Central memory CD8-positive, alpha-beta T cell (primary cell): ENCODE measurements around the gene TMA16.
"Not testable (repeated sequence)": the region's sequence is repeated elsewhere in the genome, so short reads cannot be mapped to it uniquely, and the experiment has no call there.

Source experiments
- ATAC-seq: fragments of 150-1000 bp; cut with Tn5 transposase; replicated peaks from 2 replicates; pipeline ENCODE4 v1.10.0; 2022; ENCODE audit warnings: mild to moderate bottlenecking, moderate FRiP score, moderate number of reproducible peaks; ENCODE audit not compliant: poor library complexity, severe bottlenecking; ENCODE audit errors: extremely low read depth
- DNase-seq, 2 donors: peaks; one replicate each; pipeline ENCODE4 v3.0.0; 2021; ENCODE audit warnings: low spot score in 2 of 2
- H3K27ac Mint-ChIP-seq: one replicate; pipeline ENCODE4 v1.8.0; 2022; ENCODE audit warnings: low read depth, mild to moderate bottlenecking, moderate library complexity, mixed read lengths
- H3K27me3 Mint-ChIP-seq: one replicate; pipeline ENCODE4 v1.8.0; 2022; ENCODE audit warnings: mixed read lengths
- H3K36me3 Mint-ChIP-seq: one replicate; pipeline ENCODE4 v1.8.0; 2022; ENCODE audit warnings: mild to moderate bottlenecking, moderate library complexity, mixed read lengths; ENCODE audit not compliant: insufficient read depth
- H3K4me1 Mint-ChIP-seq: one replicate; pipeline ENCODE4 v1.8.0; 2022; ENCODE audit warnings: mixed read lengths
- H3K4me3 Mint-ChIP-seq: one replicate; pipeline ENCODE4 v1.8.0; 2022; ENCODE audit warnings: mild to moderate bottlenecking, moderate library complexity, mixed read lengths
- H3K9me3 Mint-ChIP-seq: one replicate; pipeline ENCODE4 v1.8.0; 2022; ENCODE audit warnings: mixed read lengths

The TMA16 gene

DNA sequence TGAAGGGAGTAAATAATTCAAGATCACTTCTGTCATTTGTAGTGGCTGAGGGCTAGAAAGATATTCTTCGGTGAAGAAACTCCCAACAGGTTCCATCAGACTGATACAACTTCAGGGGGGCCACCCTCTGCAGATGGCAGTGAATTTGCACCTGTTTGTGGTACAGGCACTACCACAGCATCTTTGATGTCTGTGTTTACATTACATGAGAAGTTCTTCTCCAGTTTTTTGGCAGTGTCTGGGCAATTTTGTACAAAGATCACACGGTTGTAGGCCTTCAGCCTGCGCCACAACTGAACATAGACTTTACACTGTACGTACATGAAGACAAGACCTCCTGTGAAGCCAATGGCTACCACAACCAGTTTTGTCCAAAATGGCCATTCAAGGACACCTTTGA is 34.2 kb downstream of the TMA16 start:
- H3K4me3 Mint-ChIP-seq = no peak overlapping the region
- no peak overlapping the region for H3K27ac Mint-ChIP-seq
- peaks cover 13% of the 10 kb centered on the region for H3K36me3 Mint-ChIP-seq
- DNase-seq (no peak), ATAC-seq (no peak)
- no peaks in the 10 kb centered on the region for H3K4me1 Mint-ChIP-seq
- no peaks in the 10 kb centered on the region for H3K27me3 Mint-ChIP-seq
- no peaks in the 10 kb centered on the region for H3K9me3 Mint-ChIP-seq

GRCh38 chr4:163534056-163534455 is 39.6 kb downstream of the TMA16 start:
- Mint-ChIP-seq H3K4me1 (no peaks in the 10 kb centered on the region), H3K4me3 (no peak overlapping the region), H3K27me3 (no peaks in the 10 kb centered on the region), H3K36me3 (peaks cover 6% of the 10 kb centered on the region), H3K9me3 (no peaks in the 10 kb centered on the region), H3K27ac (no peak overlapping the region)
- DNase-seq (no peak), ATAC-seq (no peak)

DNA sequence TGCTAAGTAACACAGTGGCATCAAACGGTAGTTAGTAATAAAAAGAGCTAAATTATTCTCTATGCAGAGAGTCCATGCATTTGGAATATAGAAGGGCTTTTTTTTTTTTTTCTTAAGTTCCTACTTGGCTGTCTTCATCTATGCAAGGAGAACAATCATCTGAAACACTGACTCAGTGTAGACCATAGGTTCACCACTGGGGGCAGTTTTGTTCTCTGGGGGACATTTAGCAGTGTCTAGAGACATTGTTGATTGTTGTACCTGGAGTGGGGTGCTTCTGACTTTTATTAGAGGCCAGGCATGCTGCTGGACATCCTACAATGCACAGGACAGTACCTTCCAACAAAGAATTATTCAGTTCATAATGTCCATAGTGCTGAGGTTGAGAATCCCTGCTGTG is 41.2 kb downstream of the TMA16 start:
- Mint-ChIP-seq H3K4me1 (no peaks in the 10 kb centered on the region), H3K9me3 (no peaks in the 10 kb centered on the region), H3K36me3 (peaks cover 1% of the 10 kb centered on the region), H3K4me3 (no peak overlapping the region), H3K27me3 (no peaks in the 10 kb centered on the region), H3K27ac (no peak overlapping the region)
- no peak for ATAC-seq
- no peak for DNase-seq

- H3K4me1 Mint-ChIP-seq = no peaks in the 10 kb centered on the region
- DNase-seq (no peak), ATAC-seq (no peak)
- H3K27me3 Mint-ChIP-seq = no peaks in the 10 kb centered on the region
- peaks cover 1% of the 10 kb centered on the region for H3K36me3 Mint-ChIP-seq
- no peak overlapping the region for H3K27ac Mint-ChIP-seq
- H3K9me3 Mint-ChIP-seq = no peaks in the 10 kb centered on the region
- H3K4me3 Mint-ChIP-seq = no peak overlapping the region
These were observed 41.6 kb downstream of the TMA16 start for GRCh38 chr4:163536091-163536490.

DNA sequence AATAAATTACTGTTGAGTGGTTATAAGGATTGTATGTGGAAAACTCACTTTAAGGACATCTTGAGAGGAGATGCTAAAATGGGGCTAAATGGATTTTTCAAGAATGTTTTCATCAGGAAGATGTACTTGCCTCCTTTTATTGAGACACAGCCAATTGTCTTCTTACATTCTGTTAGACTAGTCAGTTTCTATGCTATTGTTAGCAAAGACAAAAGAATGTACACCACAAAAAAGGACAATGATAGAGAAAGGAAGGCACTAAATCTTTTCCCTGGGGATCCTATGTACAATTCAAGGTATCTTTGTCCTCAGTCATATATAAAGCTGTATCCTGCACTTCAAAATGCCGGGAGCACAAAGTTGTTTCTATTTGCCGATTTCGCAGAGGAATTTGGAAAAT is 42.6 kb downstream of the TMA16 start:
- DNase-seq = no peak
- Mint-ChIP-seq H3K36me3 (peaks cover 1% of the 10 kb centered on the region), H3K27me3 (no peaks in the 10 kb centered on the region), H3K9me3 (no peaks in the 10 kb centered on the region), H3K4me3 (no peak overlapping the region), H3K27ac (no peak overlapping the region), H3K4me1 (no peaks in the 10 kb centered on the region)
- no peak for ATAC-seq

DNA sequence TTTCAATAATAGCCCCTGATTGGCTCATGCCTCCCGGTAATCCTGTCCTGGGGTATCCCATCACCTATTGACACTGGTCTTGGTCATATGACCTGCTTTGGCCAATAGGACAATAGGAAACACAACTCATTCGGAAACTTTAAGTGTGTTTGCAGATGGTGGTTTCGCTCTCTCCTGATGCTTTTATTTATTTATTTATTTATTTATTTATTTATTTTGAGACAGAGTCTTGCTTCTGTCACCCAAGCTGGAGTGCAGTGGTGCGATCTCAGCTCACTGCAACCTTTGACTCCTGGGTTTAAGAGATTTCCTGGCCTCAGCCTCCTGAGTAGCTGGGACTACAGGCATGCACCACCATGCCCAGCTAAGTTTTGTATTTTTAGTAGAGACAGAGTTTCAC is 44.3 kb downstream of the TMA16 start:
- not testable (repeated sequence) for H3K36me3 Mint-ChIP-seq, H3K27me3 Mint-ChIP-seq, H3K4me1 Mint-ChIP-seq, H3K4me3 Mint-ChIP-seq, H3K9me3 Mint-ChIP-seq, DNase-seq, H3K27ac Mint-ChIP-seq, ATAC-seq

DNA sequence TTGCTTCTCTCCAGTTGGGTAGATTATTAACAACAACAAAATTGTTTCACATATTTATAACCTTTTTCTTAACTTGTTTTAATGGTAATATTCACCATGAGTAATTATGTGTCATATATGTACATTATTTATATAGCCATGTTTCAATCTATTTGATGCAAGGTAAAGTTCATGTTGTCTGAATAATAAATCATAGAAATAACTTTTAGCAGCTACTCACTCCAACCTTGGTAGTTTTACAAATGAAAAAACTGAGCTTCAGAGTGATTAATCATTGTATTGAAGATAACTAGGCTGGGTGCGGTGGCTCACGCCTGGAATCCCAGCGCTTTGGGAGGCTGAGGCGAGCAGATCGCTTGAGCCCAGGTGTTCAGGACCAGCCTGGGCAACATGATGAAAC is 46.0 kb downstream of the TMA16 start:
- Mint-ChIP-seq H3K27ac (no peak overlapping the region), H3K4me1 (no peaks in the 10 kb centered on the region), H3K9me3 (no peaks in the 10 kb centered on the region), H3K4me3 (no peak overlapping the region), H3K27me3 (no peaks in the 10 kb centered on the region), H3K36me3 (no peaks in the 10 kb centered on the region)
- ATAC-seq = no peak
- no peak for DNase-seq

DNA sequence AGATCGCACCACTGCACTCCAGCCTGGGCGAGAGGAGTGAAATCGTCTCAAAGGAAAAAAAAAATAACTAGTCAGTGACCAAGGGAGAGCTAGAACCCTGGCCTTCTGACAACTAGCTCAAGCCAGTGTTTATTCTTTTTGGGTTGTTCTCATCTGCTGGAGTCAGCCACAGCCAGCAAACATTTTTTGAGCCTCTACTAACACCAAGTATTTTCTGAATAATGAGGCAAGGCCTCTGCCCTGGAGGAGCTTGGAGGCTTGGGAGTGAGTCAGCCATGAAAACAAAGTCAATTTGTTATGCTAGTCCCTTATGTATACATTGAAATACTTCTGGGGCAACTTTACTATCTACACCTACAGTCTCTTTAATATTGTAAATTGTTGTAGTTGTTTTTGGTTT is 46.5 kb downstream of the TMA16 start:
- Mint-ChIP-seq H3K27ac (no peak overlapping the region), H3K4me1 (no peaks in the 10 kb centered on the region), H3K27me3 (no peaks in the 10 kb centered on the region), H3K4me3 (no peak overlapping the region), H3K36me3 (no peaks in the 10 kb centered on the region), H3K9me3 (no peaks in the 10 kb centered on the region)
- no peak for DNase-seq
- no peak for ATAC-seq

DNA sequence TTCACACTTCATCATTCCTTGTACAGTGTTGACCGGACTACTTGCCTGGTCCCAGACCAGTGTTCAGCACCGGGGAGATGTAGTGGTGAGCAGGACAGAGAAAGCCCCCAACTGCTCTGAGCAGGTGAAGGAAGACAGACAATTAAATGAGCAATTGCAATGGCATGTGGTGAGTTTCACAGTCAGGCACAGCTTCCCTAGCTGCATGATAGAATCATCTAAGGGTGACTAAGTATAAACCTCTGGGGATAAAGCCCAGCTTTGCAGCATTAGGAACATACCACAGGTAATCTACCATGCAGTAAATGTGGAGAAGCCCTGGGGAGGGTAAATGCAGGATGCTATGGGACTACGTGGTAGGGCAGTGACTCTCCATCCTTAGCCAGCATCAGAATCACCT is 47.8 kb downstream of the TMA16 start:
- Mint-ChIP-seq H3K27ac (no peak overlapping the region), H3K4me3 (no peak overlapping the region), H3K4me1 (no peaks in the 10 kb centered on the region), H3K36me3 (peaks cover 1% of the 10 kb centered on the region), H3K27me3 (no peaks in the 10 kb centered on the region), H3K9me3 (no peaks in the 10 kb centered on the region)
- ATAC-seq = no peak
- no peak for DNase-seq

DNA sequence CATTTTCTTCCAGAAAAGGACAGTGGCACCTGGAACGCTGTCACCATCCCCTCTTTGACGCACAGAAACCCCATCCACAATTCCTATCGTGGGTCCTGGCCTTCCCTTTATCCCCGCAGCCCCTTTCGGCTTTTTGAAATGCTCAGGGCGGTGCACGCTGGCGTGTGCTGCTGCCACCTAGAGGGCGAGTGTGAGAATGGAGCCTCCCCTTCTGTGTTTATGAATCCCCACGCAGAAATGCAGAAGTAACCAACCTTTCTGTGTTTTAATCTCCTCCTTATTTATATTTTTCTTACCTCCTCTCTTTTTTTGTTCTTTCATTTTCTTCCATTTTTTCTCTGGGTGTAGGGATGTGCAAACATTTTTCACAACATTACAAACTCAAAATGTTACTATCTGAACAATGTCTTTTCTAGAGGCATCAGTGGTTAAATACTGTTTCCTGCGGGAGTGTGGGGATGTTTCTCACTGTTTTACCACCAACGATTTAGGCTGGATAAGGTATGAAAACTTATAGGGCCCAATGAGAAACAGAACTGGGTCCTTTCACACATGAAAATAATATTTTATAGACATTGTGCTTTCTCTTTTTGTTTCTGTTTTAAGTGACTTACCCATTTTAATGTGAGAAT is 50.0 kb downstream of the TMA16 start:
- no peak overlapping the region for H3K27ac Mint-ChIP-seq
- ATAC-seq (peak; percentile 79), DNase-seq (peak in 1 of 2 donors; percentile 25)
- H3K27me3 Mint-ChIP-seq = no peaks in the 10 kb centered on the region
- H3K9me3 Mint-ChIP-seq = no peaks in the 10 kb centered on the region
- H3K36me3 Mint-ChIP-seq = peaks cover 2% of the 10 kb centered on the region
- H3K4me1 Mint-ChIP-seq = no peaks in the 10 kb centered on the region
- H3K4me3 Mint-ChIP-seq = no peak overlapping the region

GRCh38 chr4:163548481-163549243 is 54.2 kb downstream of the TMA16 start:
- Mint-ChIP-seq H3K36me3 (peaks cover 2% of the 10 kb centered on the region), H3K27ac (no peak overlapping the region), H3K4me1 (peaks cover 4% of the 10 kb centered on the region), H3K4me3 (no peak overlapping the region), H3K9me3 (no peaks in the 10 kb centered on the region), H3K27me3 (no peaks in the 10 kb centered on the region)
- peak; percentile 34 for ATAC-seq
- DNase-seq = no peak

- peaks cover 4% of the 10 kb centered on the region for H3K4me1 Mint-ChIP-seq
- no peaks in the 10 kb centered on the region for H3K9me3 Mint-ChIP-seq
- H3K27ac Mint-ChIP-seq = no peak overlapping the region
- no peaks in the 10 kb centered on the region for H3K27me3 Mint-ChIP-seq
- no peak for DNase-seq
- ATAC-seq = no peak
- peaks cover 3% of the 10 kb centered on the region for H3K36me3 Mint-ChIP-seq
- H3K4me3 Mint-ChIP-seq = no peak overlapping the region
These were observed 56.4 kb downstream of the TMA16 start for GRCh38 chr4:163550869-163551267.

GRCh38 chr4:163553146-163553545 is 58.7 kb downstream of the TMA16 start:
- no peak overlapping the region for H3K4me3 Mint-ChIP-seq
- ATAC-seq = no peak
- H3K27ac Mint-ChIP-seq = no peak overlapping the region
- no peaks in the 10 kb centered on the region for H3K9me3 Mint-ChIP-seq
- no peaks in the 10 kb centered on the region for H3K27me3 Mint-ChIP-seq
- DNase-seq = no peak
- H3K4me1 Mint-ChIP-seq = peaks cover 9% of the 10 kb centered on the region
- H3K36me3 Mint-ChIP-seq = peaks cover 2% of the 10 kb centered on the region
